HG02759 (cell line): ENCODE results near the gene ASL.
"Not testable (repeated sequence)": the region's sequence is repeated elsewhere in the genome, so short reads cannot be mapped to it uniquely, and the experiment has no call there.

ENCODE experiments used
- ATAC-seq: cut with Tn5 transposase; IDR thresholded peaks from one replicate; pipeline ENCODE4 v1.9.1; 2021; ENCODE audit warnings: mild to moderate bottlenecking, moderate library complexity; ENCODE audit not compliant: unreplicated experiment

The ASL gene

DNA sequence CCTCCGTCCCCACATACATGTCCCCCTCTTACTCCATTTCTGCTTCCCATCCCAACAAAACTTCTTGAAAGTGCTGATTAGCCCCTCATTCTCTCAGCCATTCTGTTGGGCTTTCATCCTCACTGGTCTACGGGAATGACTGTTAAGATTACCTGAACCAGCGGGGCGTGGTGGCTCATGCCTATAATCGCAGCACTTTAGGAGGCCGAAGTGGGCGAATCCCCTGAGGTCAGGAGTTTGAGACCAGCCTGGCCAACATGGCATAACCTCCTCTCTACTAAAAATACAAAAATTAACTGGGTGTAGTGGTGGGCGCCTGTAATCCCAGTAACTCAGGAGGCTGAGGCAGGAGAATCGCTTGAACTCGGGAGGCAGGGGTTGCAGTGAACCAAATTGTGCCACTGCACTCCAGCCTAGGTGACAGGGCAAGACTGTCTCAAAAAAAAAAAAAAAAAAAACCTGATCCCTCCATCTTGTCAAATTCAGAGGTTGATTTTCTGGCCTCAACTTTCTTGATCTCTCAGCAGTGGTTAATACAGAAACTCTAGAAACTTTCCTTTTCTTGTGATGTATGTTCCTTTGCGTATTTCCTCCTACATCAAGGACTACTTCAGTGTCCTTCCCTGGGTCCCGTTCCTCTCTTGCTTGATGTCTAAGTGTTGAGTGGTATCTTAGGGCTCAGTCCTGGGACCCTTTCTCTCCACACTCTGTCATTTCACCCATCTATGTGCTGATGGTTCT lies 41.2 kb downstream of the ASL start:
- ATAC-seq, result not testable (repeated sequence)

GRCh38 chr7:66118603-66119002 lies 43.0 kb downstream of the ASL start:
- ATAC-seq, result no peak

- ATAC-seq, result no peak
These were observed 43.7 kb downstream of the ASL start for GRCh38 chr7:66119245-66119850.

GRCh38 chr7:66123175-66123528 lies 47.5 kb downstream of the ASL start:
- ATAC-seq, result no peak

DNA sequence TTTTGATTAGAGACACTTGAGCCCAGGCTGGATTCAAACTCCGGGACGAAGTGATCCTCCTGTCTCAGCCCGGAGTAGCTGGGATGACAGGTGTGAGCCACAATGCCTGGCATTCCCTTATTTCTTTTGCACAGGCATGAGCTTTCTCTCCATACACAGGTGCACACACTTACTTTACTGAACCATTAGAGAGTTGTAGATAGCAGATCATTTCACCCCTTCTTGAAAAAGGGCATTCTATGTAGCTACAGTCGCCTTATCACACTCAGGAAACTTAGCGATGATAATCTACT lies 48.9 kb downstream of the ASL start:
- ATAC-seq, result not testable (repeated sequence)

GRCh38 chr7:66125052-66125694 lies 49.6 kb downstream of the ASL start:
- ATAC-seq, result no peak

GRCh38 chr7:66125781-66126352 lies 50.2 kb downstream of the ASL start:
- not testable (repeated sequence) for ATAC-seq

- not testable (repeated sequence) for ATAC-seq
These were observed 51.6 kb downstream of the ASL start for GRCh38 chr7:66127172-66127571.

GRCh38 chr7:66138994-66139752 lies 63.6 kb downstream of the ASL start:
- ATAC-seq, result no peak

- no peak for ATAC-seq
These were observed 65.3 kb downstream of the ASL start for GRCh38 chr7:66140924-66141323.

DNA sequence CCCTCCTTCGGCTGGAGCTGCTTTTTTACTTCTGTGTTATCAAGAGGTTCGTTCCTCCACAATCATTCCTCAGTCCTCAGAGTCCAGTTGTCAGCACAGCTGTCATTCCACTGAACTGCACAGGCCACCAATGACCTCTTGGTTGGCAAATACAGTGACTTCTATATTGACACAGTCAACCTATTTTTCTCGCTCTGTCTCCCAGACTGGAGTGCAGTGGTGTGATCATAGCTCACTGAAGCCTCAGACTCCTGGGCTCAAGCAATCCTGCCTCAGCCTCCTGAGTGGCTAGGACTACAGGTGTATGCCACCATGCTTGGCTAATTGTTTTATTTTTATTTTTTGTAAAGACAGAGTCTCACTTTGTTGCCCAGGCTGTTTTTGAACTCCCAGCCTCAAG lies 66.7 kb downstream of the ASL start:
- no peak for ATAC-seq

DNA sequence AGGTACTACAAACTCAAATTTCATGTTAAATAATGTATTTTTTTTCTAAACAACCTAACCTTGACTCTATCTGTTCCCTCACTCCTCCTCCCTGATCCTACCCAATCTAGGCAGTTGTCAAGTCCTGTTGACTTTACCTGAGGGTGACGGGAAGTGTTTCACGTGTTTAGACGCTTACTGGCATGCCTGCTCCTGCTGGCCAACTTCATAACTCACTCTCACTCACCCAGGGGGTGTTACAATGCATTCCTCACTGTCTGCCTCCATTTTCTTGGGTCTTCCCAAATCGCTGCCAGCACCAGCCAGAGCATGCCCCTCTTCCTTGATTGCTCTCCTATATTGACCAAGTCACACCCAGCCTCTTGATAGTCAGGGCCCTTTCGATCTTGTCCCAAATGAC lies 67.4 kb downstream of the ASL start:
- ATAC-seq, result no peak
